Neuronal stem cell (in vitro differentiated cells): ENCODE results near the gene DNASE1L2.

Experiments
- DNase-seq: peaks from one replicate; pipeline ENCODE4 v3.0.0-alpha.2; 2013; ENCODE audit warnings: low spot score
- H2AFZ ChIP-seq: one replicate; pipeline ENCODE4 v1.6.1; 2013; ENCODE audit warnings: mild to moderate bottlenecking, low read length, inconsistent platforms
- H2AK5ac ChIP-seq: 2 replicates; pipeline ENCODE4 v1.6.1; 2013; ENCODE audit warnings: low read depth, mild to moderate bottlenecking, inconsistent platforms, low read length, moderate library complexity, mixed read lengths
- H2BK120ac ChIP-seq: 2 replicates; pipeline ENCODE4 v1.6.1; 2013; ENCODE audit warnings: low read depth, mild to moderate bottlenecking, inconsistent platforms, low read length, moderate library complexity, mixed read lengths
- H2BK12ac ChIP-seq: one replicate; pipeline ENCODE4 v1.6.1; 2013; ENCODE audit warnings: low read length, inconsistent platforms
- H2BK15ac ChIP-seq: 2 replicates; pipeline ENCODE4 v1.6.1; 2013; ENCODE audit warnings: mild to moderate bottlenecking, low read length, inconsistent platforms, mixed read lengths
- H2BK5ac ChIP-seq: one replicate; pipeline ENCODE4 v1.6.1; 2013; ENCODE audit warnings: inconsistent platforms, mild to moderate bottlenecking, low read length, moderate library complexity
- H3K14ac ChIP-seq: one replicate; pipeline ENCODE4 v1.6.1; 2013; ENCODE audit warnings: low read length, inconsistent platforms
- H3K18ac ChIP-seq: 2 replicates; pipeline ENCODE4 v1.6.1; 2013; ENCODE audit warnings: low read length, inconsistent platforms
- H3K23ac ChIP-seq: 2 replicates; pipeline ENCODE4 v1.6.1; 2013; ENCODE audit warnings: low read depth, mild to moderate bottlenecking, mixed read lengths, low read length, inconsistent platforms; ENCODE audit not compliant: poor library complexity
- H3K27ac ChIP-seq: replicated peaks from 3 replicates; pipeline ENCODE4 v1.5.1; 2013; ENCODE audit warnings: low read length, inconsistent platforms
- H3K27me3 ChIP-seq, 3 experiments: 2 replicates each; pipeline ENCODE4 v1.6.1; 2013; ENCODE audit warnings: low read length in 3 of 3, mild to moderate bottlenecking in 2 of 3, inconsistent platforms in 1 of 3, low read depth in 1 of 3, mixed read lengths in 1 of 3, moderate library complexity in 1 of 3; ENCODE audit not compliant: control insufficient read depth in 3 of 3, insufficient read depth in 3 of 3
- H3K36me3 ChIP-seq, 2 donors: replicated peaks in 1 of 2; 2 replicates each; pipeline ENCODE4 v1.6.1; 2013; ENCODE audit warnings: low read length in 2 of 2; ENCODE audit not compliant: control insufficient read depth in 2 of 2, insufficient read depth in 2 of 2
- H3K4ac ChIP-seq: 2 replicates; pipeline ENCODE4 v1.6.1; 2013; ENCODE audit warnings: inconsistent platforms, mild to moderate bottlenecking, low read length, moderate library complexity
- H3K4me1 ChIP-seq, 2 donors: 1 replicate in 1 of 2; 2 replicates in 1 of 2; pipeline ENCODE4 v1.6.1; 2013; ENCODE audit warnings: low read length in 2 of 2, low read depth in 1 of 2; ENCODE audit not compliant: control insufficient read depth in 2 of 2, insufficient read depth in 1 of 2
- H3K4me2 ChIP-seq: one replicate; pipeline ENCODE4 v1.6.1; 2013; ENCODE audit warnings: mild to moderate bottlenecking, low read length, inconsistent platforms; ENCODE audit not compliant: insufficient read depth, poor library complexity, severe bottlenecking
- H3K4me3 ChIP-seq, 2 donors: 2 replicates each; pipeline ENCODE4 v1.5.1; 2013; ENCODE audit warnings: low read length in 2 of 2, mild to moderate bottlenecking in 2 of 2, inconsistent platforms in 1 of 2, moderate library complexity in 1 of 2
- H3K79me1 ChIP-seq: one replicate; pipeline ENCODE4 v1.6.1; 2013; ENCODE audit warnings: low read depth, mild to moderate bottlenecking, inconsistent platforms, low read length, moderate library complexity
- H3K9ac ChIP-seq: one replicate; pipeline ENCODE4 v1.6.1; 2013; ENCODE audit warnings: mild to moderate bottlenecking, low read depth, low read length, inconsistent platforms; ENCODE audit not compliant: poor library complexity
- H3K9me3 ChIP-seq, 2 donors: replicated peaks in 1 of 2; 2 replicates each; pipeline versions ENCODE3 to v1.6.1; 2013; ENCODE audit warnings: low read length in 2 of 2, mild to moderate bottlenecking in 2 of 2, inconsistent platforms in 1 of 2, low read depth in 1 of 2, mixed read lengths in 1 of 2, moderate library complexity in 1 of 2; ENCODE audit not compliant: control insufficient read depth in 2 of 2, insufficient read depth in 1 of 2
- H4K8ac ChIP-seq: one replicate; pipeline ENCODE4 v1.6.1; 2013; ENCODE audit warnings: low read depth, mild to moderate bottlenecking, inconsistent platforms, low read length, moderate library complexity
- H4K91ac ChIP-seq: one replicate; pipeline ENCODE4 v1.6.1; 2013; ENCODE audit warnings: low read length, low read depth, mild to moderate bottlenecking, inconsistent platforms; ENCODE audit not compliant: poor library complexity
- WGBS, 2 donors: extraction: QIAGEN DNeasy Blood & Tissue Kit; methylation state at CpG; one replicate each; pipeline ENCODE4 v1.1.7; 2013; ENCODE audit warnings: missing lambda C conversion rate in 2 of 2, mixed read lengths in 1 of 2; ENCODE audit not compliant: insufficient read length in 2 of 2, insufficient replicate concordance in 1 of 2; ENCODE audit errors: extremely low coverage in 2 of 2; 5-methylcytosine and 5-hydroxymethylcytosine counted together

DNASE1L2 gene

DNA sequence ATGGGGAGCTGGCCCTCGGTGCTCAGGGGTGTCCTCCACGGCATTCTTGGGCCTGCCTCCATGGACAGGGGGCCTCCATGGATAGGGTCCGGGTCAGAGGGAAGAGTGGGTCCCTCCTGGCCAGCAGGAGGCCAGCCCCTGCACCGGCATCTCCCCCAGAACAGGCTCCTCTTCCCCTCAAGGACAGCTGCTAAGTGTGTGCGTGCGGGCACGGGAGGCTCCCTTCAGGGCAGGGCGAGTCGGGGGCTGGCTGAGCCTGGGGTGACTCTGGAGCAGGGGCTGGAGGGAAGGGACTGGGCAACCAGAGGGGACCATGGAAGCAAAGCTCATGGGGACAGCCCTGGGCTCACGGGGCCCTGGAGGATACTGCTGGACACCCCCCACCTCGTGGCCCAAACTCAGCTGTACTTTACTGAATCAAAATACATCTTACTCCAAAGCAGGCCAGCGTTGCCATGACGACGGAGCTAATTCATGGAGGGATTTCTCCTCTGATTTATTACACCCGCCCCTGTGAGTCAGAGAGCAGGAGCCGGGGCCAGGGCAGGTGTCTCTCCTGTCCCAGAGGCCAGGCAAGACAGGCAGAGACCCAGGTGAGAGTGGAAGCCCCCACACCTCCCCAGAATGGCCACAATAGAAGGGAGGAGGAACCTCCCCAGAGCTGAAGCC lies 41.9 kb upstream of the DNASE1L2 start:
- Histone ChIP-seq H3K23ac (no peak overlapping the region), H2AK5ac (no peak overlapping the region), H3K4me3 (peak overlapping the region in 1 of 2 donors; percentile 45), H3K9ac (no peak overlapping the region), H2BK15ac (no peak overlapping the region), H3K79me1 (no peaks in the 10 kb centered on the region), H2AFZ (no peak overlapping the region), H3K4ac (no peak overlapping the region), H2BK12ac (no peak overlapping the region), H3K14ac (no peak overlapping the region), H2BK120ac (no peak overlapping the region), H4K91ac (no peak overlapping the region), H3K18ac (no peak overlapping the region), H3K4me2 (no peak overlapping the region), H3K36me3 (no peaks in the 10 kb centered on the region), H3K4me1 (peaks cover 10 to 29% of the 10 kb centered on the region in 2 donors), H3K9me3 (no peaks in the 10 kb centered on the region), H3K27me3 (peaks cover 2 to 29% (median 16%) of the 10 kb centered on the region in 3 experiments), H2BK5ac (no peak overlapping the region), H4K8ac (no peak overlapping the region), H3K27ac (no peak overlapping the region)
- WGBS, 2 donors = no CpG with 5 or more reads among the region's 16 CpGs
- DNase-seq = no peak

DNA sequence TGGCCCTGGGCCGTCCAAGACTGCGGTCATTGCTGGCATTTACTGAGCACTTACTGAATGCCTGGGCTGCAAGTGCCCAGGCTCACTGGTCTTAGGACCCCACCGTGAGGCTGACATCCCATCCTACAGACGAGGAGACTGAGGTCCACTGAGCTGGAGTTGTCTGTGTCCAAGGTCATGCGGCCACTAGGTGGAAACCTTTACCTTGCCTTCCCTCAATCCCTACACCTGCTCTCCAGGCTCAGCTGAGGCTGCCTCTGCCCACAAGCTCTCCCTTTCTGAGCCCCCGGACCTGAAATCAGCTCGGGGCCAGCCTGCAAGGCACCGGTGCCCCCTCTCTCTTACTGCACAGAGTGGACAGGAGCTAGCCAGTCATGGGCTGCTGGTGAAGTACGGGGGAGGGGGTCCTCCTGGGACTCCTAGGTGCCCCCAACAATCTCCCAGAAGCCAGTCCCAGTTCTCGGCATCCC lies 41.4 kb upstream of the DNASE1L2 start:
- Histone ChIP-seq H3K4me3 (peak overlapping the region; percentile 58 to 65), H2BK12ac (no peak overlapping the region), H2BK5ac (peak overlapping the region; percentile 80), H3K36me3 (no peaks in the 10 kb centered on the region), H2AK5ac (peak overlapping the region; percentile 82), H3K4me1 (peaks cover 10 to 28% of the 10 kb centered on the region in 2 donors), H3K9me3 (no peaks in the 10 kb centered on the region), H3K4me2 (peak overlapping the region; percentile 88), H4K8ac (no peak overlapping the region), H3K79me1 (no peaks in the 10 kb centered on the region), H3K14ac (no peak overlapping the region), H2BK120ac (no peak overlapping the region), H4K91ac (no peak overlapping the region), H2BK15ac (peak overlapping the region; percentile 85), H3K23ac (peak overlapping the region; percentile 87), H3K9ac (no peak overlapping the region), H3K18ac (peak overlapping the region; percentile 85), H2AFZ (no peak overlapping the region), H3K4ac (no peak overlapping the region), H3K27ac (no peak overlapping the region), H3K27me3 (peaks cover 2 to 29% (median 17%) of the 10 kb centered on the region in 3 experiments)
- no peak for DNase-seq
- no CpG with 5 or more reads among the region's 10 CpGs for WGBS, 2 donors

GRCh38 chr16:2195322-2196161 lies 40.7 kb upstream of the DNASE1L2 start:
- H3K4me3 ChIP-seq = peak overlapping the region; percentile 58 to 93
- WGBS, 2 donors = no CpG with 5 or more reads among the region's 49 CpGs
- H3K4me2 ChIP-seq = peak overlapping the region; percentile 88
- no peak overlapping the region for H3K27ac ChIP-seq
- H3K4ac ChIP-seq = peak overlapping the region; percentile 37
- no peaks in the 10 kb centered on the region for H3K79me1 ChIP-seq
- H2AFZ ChIP-seq = peak overlapping the region; percentile 80
- peak overlapping the region; percentile 85 for H2BK15ac ChIP-seq
- peak overlapping the region; percentile 81 for H3K9ac ChIP-seq
- H3K27me3 ChIP-seq = peaks cover 2 to 30% (median 23%) of the 10 kb centered on the region in 3 experiments
- DNase-seq = no peak
- H3K9me3 ChIP-seq = peaks cover 0 to 5% of the 10 kb centered on the region in 2 donors
- peaks cover 10 to 23% of the 10 kb centered on the region in 2 donors for H3K4me1 ChIP-seq
- no peak overlapping the region for H4K8ac ChIP-seq
- H2BK120ac ChIP-seq = no peak overlapping the region
- H3K23ac ChIP-seq = peak overlapping the region; percentile 87
- H3K14ac ChIP-seq = peak overlapping the region; percentile 38
- peak overlapping the region; percentile 82 for H2AK5ac ChIP-seq
- no peak overlapping the region for H2BK12ac ChIP-seq
- H4K91ac ChIP-seq = no peak overlapping the region
- peak overlapping the region; percentile 85 for H3K18ac ChIP-seq
- peak overlapping the region; percentile 80 for H2BK5ac ChIP-seq
- H3K36me3 ChIP-seq = no peaks in the 10 kb centered on the region
